SK-N-MC (cell line): ENCODE measurements around the gene WIPF3.

Experiments used
- DNase-seq: peaks from one replicate; pipeline ENCODE4 v3.0.0-alpha.2; 2011; ENCODE audit warnings: low read depth, low spot score
- H3K27ac ChIP-seq: fragments of 200-600 bp; sonication (generic); 2 replicates; pipeline ENCODE4 v1.5.1; 2016; ENCODE audit warnings: mixed run types
- H3K36me3 ChIP-seq: fragments of 200-600 bp; sonication (generic); 2 replicates; pipeline ENCODE4 v1.6.1; 2017; ENCODE audit warnings: antibody characterized with exemption, low read length, mixed read lengths; ENCODE audit not compliant: insufficient read depth
- H3K4me3 ChIP-seq: fragments of 200-600 bp; sonication (generic); 2 replicates; pipeline ENCODE4 v1.5.1; 2016
- H3K9ac ChIP-seq: fragments of 200-600 bp; sonication (generic); 2 replicates; pipeline ENCODE4 v1.8.0; 2017; ENCODE audit warnings: mixed run types, mixed read lengths; ENCODE audit not compliant: insufficient read length
- H3K9me3 ChIP-seq: fragments of 200-600 bp; sonication (generic); 2 replicates; pipeline ENCODE4 v1.6.1; 2017; ENCODE audit warnings: low read depth, mild to moderate bottlenecking, antibody characterized with exemption, low read length, moderate library complexity, mixed read lengths
- EZH2 ChIP-seq: fragments of 200-600 bp; sonication (generic); IDR thresholded peaks from one replicate; pipeline ENCODE4 v1.6.1; 2017; ENCODE audit warnings: antibody characterized with exemption
- FOXP2 ChIP-seq: optimal IDR thresholded peaks from 2 replicates; pipeline ENCODE3; 2011; ENCODE audit warnings: mild to moderate bottlenecking, moderate library complexity; ENCODE audit not compliant: insufficient read depth; ENCODE audit errors: extremely low read length, control extremely low read depth
- POLR2AphosphoS5 ChIP-seq: IDR thresholded peaks from 2 replicates; pipeline ENCODE4 v1.6.1; 2012; ENCODE audit warnings: mild to moderate bottlenecking, low read depth, low read length, borderline replicate concordance

The WIPF3 gene

DNA sequence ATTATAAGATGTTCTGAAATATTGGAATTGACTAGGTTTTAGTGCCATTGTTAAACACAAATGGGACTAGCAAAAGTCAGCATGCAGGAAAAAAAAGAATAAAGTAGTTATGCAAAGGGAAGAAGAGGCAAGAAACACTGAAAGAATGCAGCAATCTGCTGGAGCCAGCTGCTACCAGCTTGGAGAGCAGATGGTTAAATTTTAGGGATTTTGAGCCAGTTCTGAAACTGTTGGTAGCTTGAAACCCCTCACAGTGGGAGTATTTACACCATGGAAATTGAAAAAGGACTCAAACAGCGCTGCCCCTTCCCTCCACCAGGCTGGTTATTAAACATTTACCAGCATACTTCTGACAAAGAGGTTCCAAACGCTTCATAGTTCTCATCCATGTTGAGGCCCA, 142.3 kb downstream of the WIPF3 start:
- no peak for DNase-seq
- Histone ChIP-seq H3K36me3 (peaks cover 20% of the 10 kb centered on the region; the same call in 1 of the 2 replicates), H3K27ac (no peak overlapping the region), H3K9me3 (no peaks in the 10 kb centered on the region), H3K9ac (no peak overlapping the region), H3K4me3 (no peak overlapping the region)
- TF ChIP-seq POLR2AphosphoS5 (no peak), EZH2 (no peak), FOXP2 (no peak)

DNA sequence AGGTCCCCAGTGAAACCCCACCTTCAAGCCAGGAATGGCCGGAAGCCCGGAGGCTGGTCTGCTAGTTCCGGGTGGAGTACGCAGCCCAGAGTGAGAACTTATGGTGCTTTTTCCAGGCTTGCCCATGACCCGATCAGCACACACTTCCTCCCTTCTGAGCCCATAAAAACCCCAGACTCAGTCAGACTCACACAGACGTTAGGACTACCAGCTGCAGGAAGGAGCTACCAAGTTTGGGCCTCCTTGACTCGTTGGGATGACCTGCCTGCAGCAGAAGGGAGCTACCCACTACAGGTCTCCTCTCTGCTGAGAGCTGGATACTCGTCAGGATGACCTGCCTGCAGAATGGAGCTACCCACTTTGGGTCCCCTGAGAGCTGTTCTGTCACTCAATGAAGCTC, 144.2 kb downstream of the WIPF3 start:
- no peaks in the 10 kb centered on the region for H3K9me3 ChIP-seq
- no peak overlapping the region for H3K27ac ChIP-seq
- DNase-seq: no peak
- no peak overlapping the region for H3K9ac ChIP-seq
- H3K36me3 ChIP-seq: peaks cover 19% of the 10 kb centered on the region; the same call in 1 of the 2 replicates
- H3K4me3 ChIP-seq: no peak overlapping the region
- no peak for TF ChIP-seq EZH2
- no peak for TF ChIP-seq FOXP2
- no peak for TF ChIP-seq POLR2AphosphoS5

DNA sequence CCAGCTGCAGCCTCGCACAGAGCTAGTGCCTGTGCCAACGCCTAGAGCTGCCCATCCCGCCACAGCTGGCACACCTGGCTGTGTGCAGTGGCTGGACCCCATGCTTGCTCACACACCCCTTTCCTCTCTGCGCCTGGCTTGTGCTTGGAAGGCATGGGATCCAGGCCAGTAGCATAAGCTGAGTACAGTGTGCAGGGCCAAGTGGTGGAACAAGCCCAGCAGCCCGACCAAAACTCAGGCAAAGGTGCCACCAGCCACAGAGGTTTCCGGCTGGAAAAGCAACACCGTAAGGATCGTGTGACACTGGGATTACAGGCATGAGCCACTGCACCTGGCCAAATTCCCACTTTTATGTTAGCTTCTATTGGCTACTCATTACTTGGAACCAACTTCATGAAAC, 144.9 kb downstream of the WIPF3 start:
- Histone ChIP-seq H3K27ac (no peak overlapping the region), H3K9me3 (no peaks in the 10 kb centered on the region), H3K9ac (no peak overlapping the region), H3K4me3 (no peak overlapping the region), H3K36me3 (peaks cover 19% of the 10 kb centered on the region; the same call in 1 of the 2 replicates)
- TF ChIP-seq POLR2AphosphoS5: no peak
- TF ChIP-seq FOXP2: no peak
- TF ChIP-seq EZH2: no peak
- DNase-seq: no peak

DNA sequence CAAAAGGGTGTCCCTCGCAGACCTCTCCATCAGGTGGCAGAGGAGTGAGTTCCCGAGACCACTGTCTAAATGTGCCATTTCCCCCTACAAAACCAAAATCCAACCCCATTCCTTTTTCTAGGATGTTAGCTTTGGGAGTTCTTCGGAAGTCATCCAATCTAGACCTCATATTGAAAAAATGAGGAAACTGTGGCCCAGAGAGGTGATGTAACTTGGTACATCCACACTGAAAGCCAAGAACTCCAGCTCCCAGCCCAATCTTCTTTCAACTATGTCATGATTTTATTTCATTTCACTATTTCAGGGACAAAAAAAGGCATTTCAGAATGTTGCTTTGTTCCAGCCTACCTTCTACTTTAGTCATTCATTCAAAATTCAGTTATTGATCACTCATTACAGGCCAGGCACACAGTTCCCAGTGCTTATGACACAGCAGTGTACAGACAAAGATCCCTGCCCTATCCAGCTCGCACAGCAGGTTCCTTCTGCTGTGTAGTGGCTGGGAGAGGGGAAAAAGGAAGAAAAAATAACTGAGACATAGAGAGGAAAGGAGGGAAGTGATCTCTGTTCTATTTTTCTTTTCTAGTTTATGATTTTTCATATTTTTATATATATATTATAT, 147.5 kb downstream of the WIPF3 start:
- no peak for DNase-seq
- peaks cover 14% of the 10 kb centered on the region; the same call in 1 of the 2 replicates for H3K36me3 ChIP-seq

DNA sequence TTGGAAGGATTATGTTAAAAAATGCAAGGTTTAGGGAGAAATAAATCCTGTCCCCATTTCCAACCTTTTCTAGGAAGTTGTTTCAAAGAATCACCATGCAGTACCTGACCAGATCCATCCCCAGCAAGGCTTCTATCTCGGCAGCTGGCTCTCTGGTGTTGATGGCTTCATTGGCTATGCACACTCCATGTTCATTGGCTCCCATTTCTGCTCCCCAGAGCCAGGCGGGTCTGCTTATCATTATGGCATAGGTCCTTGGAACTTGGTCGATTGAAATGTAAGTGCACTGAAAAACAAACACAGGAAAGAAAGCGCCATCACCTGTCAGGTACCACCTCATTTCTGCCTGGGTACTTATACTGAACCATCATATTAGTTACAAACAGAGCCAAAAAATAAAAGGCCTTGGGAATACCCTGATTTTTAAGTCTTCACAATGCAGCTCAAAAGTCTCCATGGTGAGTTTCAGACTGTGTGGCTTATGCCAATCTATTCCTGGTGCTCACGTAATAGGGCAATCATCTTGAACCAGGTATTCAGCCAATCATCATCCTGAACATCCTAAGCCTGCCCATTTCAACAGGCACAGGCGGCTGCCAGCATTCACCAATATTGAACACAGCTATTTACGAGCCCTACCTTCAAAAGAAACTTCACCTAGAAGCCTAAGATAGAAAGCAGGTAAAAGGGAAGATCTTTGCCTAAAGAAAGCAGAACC, 148.9 kb downstream of the WIPF3 start:
- no peak for TF ChIP-seq POLR2AphosphoS5
- TF ChIP-seq FOXP2: no peak
- no peak for TF ChIP-seq EZH2
- Histone ChIP-seq H3K27ac (no peak overlapping the region), H3K9ac (no peak overlapping the region), H3K4me3 (no peak overlapping the region), H3K9me3 (no peaks in the 10 kb centered on the region), H3K36me3 (peaks cover 14% of the 10 kb centered on the region; the same call in 1 of the 2 replicates)
- no peak for DNase-seq

More for the DNA sequence above, 147.5 kb downstream of the WIPF3 start:
- no peaks in the 10 kb centered on the region for H3K9me3 ChIP-seq
- no peak overlapping the region for H3K27ac ChIP-seq
- no peak overlapping the region for H3K4me3 ChIP-seq
- no peak for TF ChIP-seq EZH2
- no peak for TF ChIP-seq FOXP2
- no peak for TF ChIP-seq POLR2AphosphoS5
- H3K9ac ChIP-seq: no peak overlapping the region

DNA sequence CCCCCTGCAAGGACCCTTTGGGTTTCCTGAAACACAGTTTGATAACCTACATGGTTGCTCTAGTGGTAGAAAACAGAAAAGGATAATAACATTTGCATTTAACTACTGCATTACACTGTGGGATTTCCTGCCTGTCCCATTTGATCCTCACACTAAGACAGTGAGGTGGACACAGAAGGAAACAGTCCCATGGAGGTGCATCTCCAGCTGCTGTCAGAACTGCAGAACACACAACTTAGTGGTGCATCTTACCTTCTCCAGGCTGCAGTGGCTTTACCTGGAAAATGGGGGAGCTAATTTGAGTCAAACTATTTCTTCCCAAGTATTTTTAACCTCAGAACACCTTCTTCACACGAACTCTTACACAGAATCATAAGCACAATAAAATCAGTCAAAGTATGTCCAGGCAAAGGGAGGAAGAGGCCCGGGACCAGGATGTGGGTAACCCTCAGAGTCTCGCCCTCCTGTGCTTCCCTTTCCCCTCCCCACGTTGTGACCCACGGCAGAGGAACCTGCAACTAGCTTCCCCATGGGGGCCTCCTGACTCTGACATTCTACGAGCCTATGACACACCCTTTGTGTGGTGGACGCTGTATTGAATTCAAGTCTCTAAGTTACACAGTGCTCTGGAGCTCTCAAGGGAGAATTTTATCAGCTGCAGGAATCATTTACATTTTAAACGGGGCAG, 149.6 kb downstream of the WIPF3 start:
- no peak for DNase-seq

DNA sequence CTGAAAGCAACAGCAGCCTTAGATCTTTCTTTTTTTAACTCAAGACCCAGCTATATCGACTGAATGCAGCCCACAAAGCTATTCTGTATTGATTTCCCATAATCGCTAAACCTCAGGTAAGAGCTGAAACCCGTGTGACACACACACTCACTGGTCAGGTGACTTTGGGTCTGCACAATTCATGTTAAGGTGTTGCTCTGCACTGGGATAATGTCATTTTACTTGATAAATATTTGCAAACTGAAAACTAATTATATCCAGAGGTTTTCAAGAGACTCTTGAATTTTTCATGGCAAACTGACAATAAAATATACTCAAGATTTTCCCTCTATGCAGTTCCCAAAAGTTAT, 150.2 kb downstream of the WIPF3 start:
- H3K9me3 ChIP-seq: no peaks in the 10 kb centered on the region
- H3K36me3 ChIP-seq: peaks cover 14% of the 10 kb centered on the region; the same call in 1 of the 2 replicates
- DNase-seq: no peak
- H3K27ac ChIP-seq: no peak overlapping the region
- TF ChIP-seq POLR2AphosphoS5: no peak
- no peak overlapping the region for H3K9ac ChIP-seq
- no peak overlapping the region for H3K4me3 ChIP-seq

More for the DNA sequence above, 149.6 kb downstream of the WIPF3 start:
- Histone ChIP-seq H3K36me3 (peaks cover 14% of the 10 kb centered on the region; the same call in 1 of the 2 replicates), H3K4me3 (no peak overlapping the region), H3K9ac (no peak overlapping the region), H3K9me3 (no peaks in the 10 kb centered on the region), H3K27ac (no peak overlapping the region)
- TF ChIP-seq FOXP2: no peak

DNA sequence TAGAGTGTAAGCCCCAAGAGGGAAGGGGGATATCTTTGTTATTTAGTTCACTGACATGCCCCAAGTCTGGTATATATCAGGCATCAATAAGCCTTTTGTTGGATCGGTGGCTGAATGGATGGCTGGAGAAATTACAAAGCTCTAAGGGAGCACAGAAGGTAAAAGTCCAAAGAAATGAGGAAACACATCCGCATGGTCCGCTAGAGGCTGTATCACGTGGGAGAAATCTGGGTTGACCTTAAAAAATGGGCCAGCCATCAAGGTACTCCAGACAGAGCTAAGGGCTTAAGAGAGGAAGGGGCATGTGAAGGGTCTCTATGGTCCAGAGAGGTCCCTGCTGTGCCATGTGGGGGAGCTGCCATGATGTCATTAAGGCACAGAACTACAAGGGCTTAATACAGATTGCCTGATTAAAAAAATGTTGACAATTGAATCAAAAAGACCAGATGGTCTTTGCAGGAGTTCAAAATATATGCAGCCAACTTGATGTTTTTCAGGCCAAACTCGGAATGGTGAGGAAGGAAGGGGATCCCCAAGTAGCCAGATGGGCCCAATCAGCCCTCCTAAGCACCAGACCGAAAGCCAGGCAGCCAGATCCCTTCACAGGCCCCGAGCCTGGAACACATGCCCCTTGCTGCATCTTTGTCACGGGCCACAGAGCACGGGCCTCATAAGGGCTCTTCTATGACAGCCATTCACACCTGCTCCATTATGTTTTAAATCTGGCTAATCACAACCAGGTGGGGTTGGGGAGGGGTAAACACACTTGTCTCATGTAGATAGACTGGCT, 151.4 kb downstream of the WIPF3 start:
- TF ChIP-seq POLR2AphosphoS5 (no peak), FOXP2 (no peak), EZH2 (no peak)
- Histone ChIP-seq H3K36me3 (peaks cover 4% of the 10 kb centered on the region; the same call in 1 of the 2 replicates), H3K9ac (no peak overlapping the region), H3K4me3 (no peak overlapping the region), H3K9me3 (no peaks in the 10 kb centered on the region), H3K27ac (no peak overlapping the region)
- DNase-seq: no peak
